ENCODE results near the gene NID1. TPM values are rescaled to one million over a fixed set of nuclear protein-coding genes. Genes with fewer than 3 reads are reported as not detected.

NID1 gene
- total and polyA plus RNA-seq, 2 donors (not counting 3 experiments of a cell fraction or from before 2014, with no cell fraction given), result 87.0 to 109 TPM

- CTCF ChIA-PET, result no interaction called here
- BruUV-seq (replicated peaks), result no TSS peak
Measured at GRCh38 chr1:235989105-235989504, 75.8 kb downstream of the NID1 start.

DNA sequence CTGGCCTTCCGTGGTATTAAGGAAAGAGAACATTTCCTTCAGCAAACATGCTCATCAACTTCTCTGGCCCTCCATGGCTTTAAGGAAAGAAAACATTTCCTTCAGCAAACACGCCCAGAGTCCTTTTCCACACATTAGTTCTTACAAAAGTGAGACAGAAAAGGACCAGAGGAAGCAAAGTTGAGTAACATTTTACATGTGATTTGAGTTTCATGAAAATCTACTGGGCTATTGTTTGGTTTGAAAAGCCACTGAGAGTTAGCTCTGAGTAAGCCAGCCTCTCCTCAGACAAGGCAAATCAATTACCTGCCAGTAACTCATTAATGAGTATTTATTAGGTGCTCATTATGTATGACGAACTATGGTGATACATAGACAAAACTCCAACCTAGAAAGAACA lies 78.0 kb downstream of the NID1 start:
- peak; percentile 27 for TF ChIP-seq GATA2 (IDR thresholded peaks at IDR 0.05; ENCODE audit: insufficient read depth, insufficient read length, low read depth, low read length)
- TF ChIP-seq POLR2A (IDR thresholded peaks at IDR 0.05; ENCODE audit: low read depth, low read length), result peak; percentile 18
- TF ChIP-seq JUN (IDR thresholded peaks at IDR 0.05; ENCODE audit: borderline replicate concordance, insufficient read depth, insufficient read length, low read depth), result peak; percentile 11
- peak; percentile 28 for TF ChIP-seq FOS (IDR thresholded peaks at IDR 0.05; ENCODE audit: borderline replicate concordance, insufficient read depth, low read length)
- peak; percentile 48 for TF ChIP-seq POLR2AphosphoS5 (IDR thresholded peaks at IDR 0.05; ENCODE audit: insufficient read depth, low read depth, low read length)
- TF ChIP-seq, protein P1, sequence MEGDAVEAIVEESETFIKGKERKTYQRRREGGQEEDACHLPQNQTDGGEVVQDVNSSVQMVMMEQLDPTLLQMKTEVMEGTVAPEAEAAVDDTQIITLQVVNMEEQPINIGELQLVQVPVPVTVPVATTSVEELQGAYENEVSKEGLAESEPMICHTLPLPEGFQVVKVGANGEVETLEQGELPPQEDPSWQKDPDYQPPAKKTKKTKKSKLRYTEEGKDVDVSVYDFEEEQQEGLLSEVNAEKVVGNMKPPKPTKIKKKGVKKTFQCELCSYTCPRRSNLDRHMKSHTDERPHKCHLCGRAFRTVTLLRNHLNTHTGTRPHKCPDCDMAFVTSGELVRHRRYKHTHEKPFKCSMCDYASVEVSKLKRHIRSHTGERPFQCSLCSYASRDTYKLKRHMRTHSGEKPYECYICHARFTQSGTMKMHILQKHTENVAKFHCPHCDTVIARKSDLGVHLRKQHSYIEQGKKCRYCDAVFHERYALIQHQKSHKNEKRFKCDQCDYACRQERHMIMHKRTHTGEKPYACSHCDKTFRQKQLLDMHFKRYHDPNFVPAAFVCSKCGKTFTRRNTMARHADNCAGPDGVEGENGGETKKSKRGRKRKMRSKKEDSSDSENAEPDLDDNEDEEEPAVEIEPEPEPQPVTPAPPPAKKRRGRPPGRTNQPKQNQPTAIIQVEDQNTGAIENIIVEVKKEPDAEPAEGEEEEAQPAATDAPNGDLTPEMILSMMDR (IDR thresholded peaks at IDR 0.05; ENCODE audit: extremely low read depth in 1 of 2, insufficient read depth in 1 of 2, low read depth in 1 of 2, low read length in 2 of 2), result no peak
- no peak for TF ChIP-seq MYC (IDR thresholded peaks at IDR 0.05; ENCODE audit: low read depth, low read length)
- Histone ChIP-seq H3K4me3 (replicated peaks in 1 of 3; ENCODE audit: insufficient read depth in 1 of 3, low read depth in 1 of 3, low read length in 3 of 3) (no peak overlapping the region), H4K20me1 (replicated peaks; ENCODE audit: control insufficient read depth, extremely low read depth, insufficient read depth, low read length) (no peaks in the 10 kb centered on the region), H2AFZ (ENCODE audit: low read depth, low read length) (peak overlapping the region; percentile 3), H3K36me3 (ENCODE audit: control insufficient read depth in 2 of 2, extremely low read depth in 1 of 2, insufficient read depth in 2 of 2, low read length in 2 of 2) (peaks cover 0 to 13% of the 10 kb centered on the region in 2 experiments), H3K9me3 (replicated peaks; ENCODE audit: control insufficient read depth, insufficient read depth, low read length) (no peaks in the 10 kb centered on the region), H3K27ac (ENCODE audit: insufficient read depth, low read depth, low read length) (peak overlapping the region; percentile 38), H3K4me2 (ENCODE audit: insufficient read depth, low read length) (peak overlapping the region; percentile 6), H3K9me1 (replicated peaks; ENCODE audit: control insufficient read depth, extremely low read depth, insufficient read depth, low read length) (no peaks in the 10 kb centered on the region), H3K79me2 (ENCODE audit: control insufficient read depth, insufficient read depth, low read length) (no peaks in the 10 kb centered on the region), H3K27me3 (ENCODE audit: control insufficient read depth in 2 of 2, insufficient read depth in 2 of 2, low read length in 2 of 2) (no peaks in the 10 kb centered on the region), H3K9ac (replicated peaks; ENCODE audit: extremely low read depth, insufficient read depth, low read length) (peak overlapping the region; percentile 25), H3K4me1 (ENCODE audit: control insufficient read depth, extremely low read depth, insufficient read depth, low read length) (peaks cover 47% of the 10 kb centered on the region)
- POLR2A ChIA-PET, result no interaction called here
- intact Hi-C loops (cut with micrococcal nuclease) (loop anchor here (10.0 kb wide), 1 partner anchor 538 kb away; the partner anchor contains the start of gene LGALS8), dilution Hi-C loops (cut with MboI; ENCODE audit: extremely low pct_ligation_motif_present, low sequenced_read_pairs) (no loop called here)
- DNase-seq (ENCODE audit: low read depth, low spot score) (peak; percentile 96), FAIRE-seq (peak; percentile 82)
- CTCF ChIA-PET, result interaction anchor here (1.4 to 2.6 kb wide), 3 partner anchors 12 to 15 kb away, joined by 3 to 11 read pairs (median 6); no protein-coding TSS in a partner anchor
- no TSS peak for BruUV-seq (replicated peaks)

More at GRCh38 chr1:235989105-235989504, 75.8 kb downstream of the NID1 start:
- FAIRE-seq (no peak), DNase-seq (ENCODE audit: low read depth, low spot score) (no peak)
- Histone ChIP-seq H3K27ac (ENCODE audit: insufficient read depth, low read depth, low read length) (no peak overlapping the region), H3K9me1 (replicated peaks; ENCODE audit: control insufficient read depth, extremely low read depth, insufficient read depth, low read length) (no peaks in the 10 kb centered on the region), H4K20me1 (replicated peaks; ENCODE audit: control insufficient read depth, extremely low read depth, insufficient read depth, low read length) (no peaks in the 10 kb centered on the region), H3K4me1 (ENCODE audit: control insufficient read depth, extremely low read depth, insufficient read depth, low read length) (peaks cover 37% of the 10 kb centered on the region), H3K4me2 (ENCODE audit: insufficient read depth, low read length) (no peak overlapping the region), H3K27me3 (ENCODE audit: control insufficient read depth in 2 of 2, insufficient read depth in 2 of 2, low read length in 2 of 2) (no peaks in the 10 kb centered on the region), H3K36me3 (ENCODE audit: control insufficient read depth in 2 of 2, extremely low read depth in 1 of 2, insufficient read depth in 2 of 2, low read length in 2 of 2) (peaks cover 0 to 18% of the 10 kb centered on the region in 2 experiments), H3K9me3 (replicated peaks; ENCODE audit: control insufficient read depth, insufficient read depth, low read length) (no peaks in the 10 kb centered on the region), H3K79me2 (ENCODE audit: control insufficient read depth, insufficient read depth, low read length) (no peaks in the 10 kb centered on the region), H2AFZ (ENCODE audit: low read depth, low read length) (no peak overlapping the region), H3K9ac (replicated peaks; ENCODE audit: extremely low read depth, insufficient read depth, low read length) (no peak overlapping the region), H3K4me3 (replicated peaks in 1 of 3; ENCODE audit: insufficient read depth in 1 of 3, low read depth in 1 of 3, low read length in 3 of 3) (no peak overlapping the region)
- dilution Hi-C loops (cut with MboI; ENCODE audit: extremely low pct_ligation_motif_present, low sequenced_read_pairs), result no loop called here
- TF ChIP-seq POLR2A (IDR thresholded peaks at IDR 0.05; ENCODE audit: low read depth, low read length) (no peak), GATA2 (IDR thresholded peaks at IDR 0.05; ENCODE audit: insufficient read depth, insufficient read length, low read depth, low read length) (no peak), POLR2AphosphoS5 (IDR thresholded peaks at IDR 0.05; ENCODE audit: insufficient read depth, low read depth, low read length) (no peak), JUN (IDR thresholded peaks at IDR 0.05; ENCODE audit: borderline replicate concordance, insufficient read depth, insufficient read length, low read depth) (no peak)
- TF ChIP-seq, protein P1 (IDR thresholded peaks at IDR 0.05; ENCODE audit: extremely low read depth in 1 of 2, insufficient read depth in 1 of 2, low read depth in 1 of 2, low read length in 2 of 2), result no peak
- intact Hi-C loops (cut with micrococcal nuclease), result loop anchor here (10.0 kb wide), 1 partner anchor 536 kb away; the partner anchor contains the start of gene LGALS8
- POLR2A ChIA-PET, result no interaction called here

Measured in endothelial cell of umbilical vein (primary cell).